DMS 273 (cell line): ENCODE data around the gene FIGN.

Experiments used
- DNase-seq: peaks from one replicate; lab custom pipeline; 2025; ENCODE audit not compliant: unreplicated experiment; lab: John Stamatoyannopoulos, UW

FIGN gene, protein sequence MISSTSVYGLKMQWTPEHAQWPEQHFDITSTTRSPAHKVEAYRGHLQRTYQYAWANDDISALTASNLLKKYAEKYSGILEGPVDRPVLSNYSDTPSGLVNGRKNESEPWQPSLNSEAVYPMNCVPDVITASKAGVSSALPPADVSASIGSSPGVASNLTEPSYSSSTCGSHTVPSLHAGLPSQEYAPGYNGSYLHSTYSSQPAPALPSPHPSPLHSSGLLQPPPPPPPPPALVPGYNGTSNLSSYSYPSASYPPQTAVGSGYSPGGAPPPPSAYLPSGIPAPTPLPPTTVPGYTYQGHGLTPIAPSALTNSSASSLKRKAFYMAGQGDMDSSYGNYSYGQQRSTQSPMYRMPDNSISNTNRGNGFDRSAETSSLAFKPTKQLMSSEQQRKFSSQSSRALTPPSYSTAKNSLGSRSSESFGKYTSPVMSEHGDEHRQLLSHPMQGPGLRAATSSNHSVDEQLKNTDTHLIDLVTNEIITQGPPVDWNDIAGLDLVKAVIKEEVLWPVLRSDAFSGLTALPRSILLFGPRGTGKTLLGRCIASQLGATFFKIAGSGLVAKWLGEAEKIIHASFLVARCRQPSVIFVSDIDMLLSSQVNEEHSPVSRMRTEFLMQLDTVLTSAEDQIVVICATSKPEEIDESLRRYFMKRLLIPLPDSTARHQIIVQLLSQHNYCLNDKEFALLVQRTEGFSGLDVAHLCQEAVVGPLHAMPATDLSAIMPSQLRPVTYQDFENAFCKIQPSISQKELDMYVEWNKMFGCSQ

DNA sequence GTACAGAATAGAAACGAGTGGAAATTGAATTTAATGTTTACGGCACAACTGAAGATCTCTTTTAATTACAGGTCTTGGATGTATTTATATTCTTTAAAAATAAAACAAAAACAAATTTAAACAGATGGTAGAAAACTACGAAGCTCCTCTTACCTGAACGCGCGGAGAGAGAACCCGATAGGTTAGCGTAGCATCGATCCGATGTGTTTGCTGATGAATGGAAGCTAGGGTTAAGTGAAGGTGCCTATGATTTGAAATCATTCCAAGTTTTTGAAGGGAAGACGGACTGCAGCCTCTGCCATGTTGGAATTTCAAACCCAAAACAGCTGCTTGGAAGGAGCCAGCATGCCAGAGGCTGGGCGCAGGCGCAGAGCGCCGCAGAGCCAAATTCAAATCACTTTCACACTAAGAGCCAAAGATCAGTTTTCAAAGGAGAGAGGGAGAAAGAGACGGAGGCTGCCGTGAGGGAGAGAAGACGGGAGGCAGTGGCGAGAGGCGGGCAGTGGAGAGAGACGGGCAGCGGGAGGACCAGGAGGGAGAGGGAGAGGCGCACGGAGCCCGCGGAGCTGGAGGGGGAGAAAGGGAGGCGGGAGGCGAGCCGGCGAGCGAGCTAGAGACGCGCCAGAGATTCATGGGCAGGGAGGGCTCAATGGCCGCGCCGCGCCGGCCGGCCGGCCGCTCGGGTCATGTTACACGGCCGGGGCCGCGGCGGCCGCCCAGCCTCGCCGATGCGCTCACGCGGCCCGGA is at the start of gene FIGN:
FIGN (minus strand) TSS at position 324 of the 748 bp plus-strand sequence. CDS start 1,081 bp downstream, outside the sequence.
- peak; percentile 57 for DNase-seq

DNA sequence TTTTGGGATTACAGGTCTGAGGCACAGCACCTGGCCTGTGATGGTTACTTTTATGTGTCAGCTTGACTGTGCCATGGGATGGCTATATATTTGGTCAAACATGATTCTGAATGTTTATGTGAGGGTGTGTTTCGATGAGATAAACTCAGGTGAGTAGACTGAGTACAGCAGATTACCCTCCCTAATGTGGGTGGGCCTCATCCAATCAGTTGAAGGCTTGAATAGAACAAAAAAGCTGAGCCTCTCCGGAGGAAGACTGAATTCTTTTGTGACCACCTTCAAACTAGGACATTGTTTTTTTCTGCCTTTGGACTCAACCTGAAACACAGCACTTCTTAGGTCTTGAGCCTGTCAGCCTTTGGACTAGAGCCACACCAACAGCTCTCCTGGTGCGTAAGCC is 49.4 kb upstream of the FIGN start:
- no peak for DNase-seq

DNA sequence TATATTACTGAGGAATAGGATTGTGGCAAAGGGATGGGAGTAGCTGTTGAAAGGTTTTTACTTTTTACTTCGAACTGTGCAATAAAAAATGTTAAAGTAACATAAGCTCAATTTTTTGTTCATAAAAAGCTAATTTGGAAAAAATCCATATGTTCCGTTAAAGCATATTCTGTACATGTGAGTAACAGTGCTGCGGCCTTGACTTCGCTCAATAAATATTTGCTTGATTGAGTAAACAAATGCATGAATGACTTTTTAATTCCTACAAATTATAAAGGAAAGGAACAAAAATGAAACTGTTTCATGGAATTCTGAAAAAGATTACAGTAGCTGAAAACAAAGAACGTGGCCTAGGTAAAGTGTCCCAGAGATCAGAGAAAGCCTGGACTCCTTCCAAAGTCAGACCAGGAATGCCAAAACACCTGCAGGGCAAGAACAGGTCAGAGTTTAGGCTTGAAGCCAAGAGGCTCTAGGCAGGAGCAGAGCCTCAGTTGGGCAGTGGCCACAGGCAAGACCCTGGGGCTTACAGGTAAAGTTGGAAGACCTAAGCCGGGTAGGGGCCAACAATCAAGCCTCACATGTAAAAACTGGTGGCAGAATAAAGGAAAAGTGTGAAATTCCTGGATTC is 44.3 kb upstream of the FIGN start:
- DNase-seq, result no peak

DNA sequence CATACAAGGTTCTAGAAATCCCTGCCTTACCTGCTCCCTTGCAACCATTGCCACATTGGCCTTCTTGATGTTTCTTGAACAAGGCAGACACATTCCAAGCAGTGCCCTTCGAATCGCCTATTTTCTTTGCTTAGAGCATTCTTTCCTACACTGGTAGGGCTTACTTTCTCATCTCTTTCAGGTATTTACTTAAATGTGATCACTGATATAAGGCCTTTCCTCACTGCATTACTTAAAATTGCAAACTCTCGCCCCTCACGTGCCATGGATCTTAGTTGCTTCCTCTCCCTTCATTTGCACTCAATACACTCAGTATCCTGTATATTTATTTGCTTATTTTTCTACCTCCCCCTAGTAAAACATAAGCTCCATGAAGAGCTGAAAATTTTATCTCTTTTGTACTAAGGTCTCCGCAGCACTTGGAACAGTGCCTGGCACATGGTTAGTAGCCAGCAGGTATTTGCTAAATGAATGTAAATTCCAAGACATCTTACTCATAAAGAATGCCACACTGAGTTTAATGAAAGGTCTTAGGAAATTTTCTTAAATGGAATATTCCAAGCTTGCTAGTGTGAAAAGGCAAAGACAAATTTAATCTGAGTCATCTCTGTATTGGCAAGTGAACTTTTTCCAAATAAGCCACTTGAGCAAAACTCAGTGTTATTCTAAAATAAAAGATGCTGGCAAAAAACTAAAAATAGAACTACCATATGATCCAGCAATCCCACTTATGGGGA is 42.4 kb upstream of the FIGN start:
- DNase-seq, result no peak

DNA sequence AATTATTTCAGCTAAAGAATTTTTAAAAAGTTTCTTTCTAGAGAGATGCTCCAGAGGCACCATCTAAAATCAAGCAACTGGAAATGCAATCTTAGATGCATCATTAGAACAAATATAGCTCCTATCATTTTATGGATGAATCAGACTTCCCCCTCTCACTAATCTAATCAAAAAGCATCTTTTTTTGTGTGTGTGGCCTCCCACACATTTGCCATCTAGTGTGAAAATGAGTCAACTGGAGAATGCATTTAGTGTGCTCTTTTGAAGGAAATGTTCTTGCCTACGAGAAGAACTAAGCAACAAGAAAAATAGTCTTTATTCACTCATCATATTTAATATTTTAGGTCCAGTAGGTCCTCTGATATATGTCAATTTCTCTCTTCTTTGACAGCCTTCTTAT is 39.5 kb upstream of the FIGN start:
- DNase-seq, result no peak

DNA sequence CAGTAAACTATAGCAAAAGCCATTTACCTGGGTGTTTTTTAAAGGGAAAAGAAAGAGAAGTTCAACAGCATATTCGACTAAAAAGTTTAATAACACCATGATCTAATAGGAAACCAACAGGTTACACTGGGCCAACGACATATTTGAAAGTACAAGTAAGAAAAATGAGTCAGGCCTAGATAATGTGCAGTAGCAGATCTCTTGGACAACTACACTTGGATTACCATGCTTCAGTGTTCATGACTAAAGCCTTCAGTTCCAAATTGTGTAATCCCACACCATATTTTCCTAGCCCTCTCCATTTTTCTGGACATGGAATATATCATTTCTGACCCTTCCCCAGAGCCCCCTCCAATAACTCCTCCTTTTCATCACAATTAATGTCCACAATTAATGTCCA is 39.1 kb upstream of the FIGN start:
- DNase-seq, result no peak

DNA sequence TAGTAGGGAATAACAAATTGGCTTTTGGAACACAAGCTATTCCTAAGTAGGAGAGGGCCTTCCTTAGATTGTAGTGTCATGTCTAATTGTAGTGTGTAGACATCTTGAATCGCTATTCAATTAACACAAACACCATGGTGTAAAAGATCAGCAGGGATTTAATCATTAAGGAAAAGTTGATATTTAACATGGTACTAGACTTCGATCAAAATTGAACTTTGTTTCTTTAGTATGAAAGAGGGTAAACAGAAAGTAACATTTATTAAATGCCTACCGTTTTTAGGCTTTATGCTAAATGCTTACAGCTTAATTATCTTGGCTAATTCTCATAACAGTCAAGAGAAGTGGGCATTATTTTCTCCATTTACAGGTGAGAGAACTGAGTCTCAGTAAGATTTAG is 37.5 kb upstream of the FIGN start:
- no peak for DNase-seq

DNA sequence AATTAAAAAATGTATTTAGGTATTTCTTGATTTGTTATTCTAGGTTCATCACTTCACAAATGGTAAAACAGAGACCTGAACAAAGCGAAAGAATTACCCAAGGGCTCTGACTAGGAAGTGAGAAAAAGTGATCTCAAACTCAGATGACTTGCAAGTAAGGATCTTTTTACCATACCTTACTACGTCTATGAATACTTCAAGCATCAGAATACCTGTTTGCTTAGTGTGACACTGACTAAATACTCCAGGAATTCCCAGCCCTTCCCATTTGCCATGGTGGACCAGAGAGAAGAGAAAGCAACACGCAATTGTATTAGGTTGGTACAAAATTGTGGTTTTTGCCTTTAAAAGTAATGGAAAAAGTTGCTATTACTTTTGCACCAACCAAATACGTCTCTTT is 35.8 kb upstream of the FIGN start:
- no peak for DNase-seq

DNA sequence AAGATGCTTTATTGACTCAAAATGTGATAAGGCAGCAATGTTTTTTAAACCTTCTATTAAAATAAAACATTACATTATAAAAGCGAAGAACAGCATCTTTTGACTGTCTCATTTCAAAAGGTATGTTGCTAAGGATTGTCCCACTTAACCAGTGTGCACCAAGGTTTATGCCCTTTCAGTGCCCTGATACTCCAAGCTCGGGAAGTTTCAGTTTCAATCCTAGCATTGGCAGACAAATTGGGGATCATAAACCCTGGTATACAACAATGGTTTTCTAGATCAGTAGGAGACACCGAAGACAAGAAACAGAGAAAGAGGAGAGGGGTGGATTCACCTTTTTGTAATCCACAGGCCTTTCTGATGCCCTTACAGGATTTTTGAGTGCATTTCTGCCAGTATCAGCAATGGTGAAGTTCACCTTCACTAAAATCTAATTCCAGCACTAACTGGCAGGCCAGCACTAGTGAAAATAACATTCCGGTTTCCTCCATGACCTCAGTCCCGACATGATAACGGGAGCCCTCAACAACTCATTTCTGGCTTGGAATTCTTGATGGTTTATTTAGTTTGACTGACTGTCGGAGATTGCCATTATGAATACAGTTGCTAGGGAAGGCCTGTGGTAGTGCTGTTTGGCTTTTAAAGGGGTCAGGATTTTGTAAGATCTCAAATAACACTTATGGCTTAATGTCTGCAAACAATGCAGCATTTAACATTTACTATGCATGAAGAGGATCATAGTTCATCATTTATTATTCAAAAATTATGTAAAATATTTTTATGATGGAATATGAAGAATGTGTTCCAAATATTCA is 33.3 kb upstream of the FIGN start:
- DNase-seq, result no peak

DNA sequence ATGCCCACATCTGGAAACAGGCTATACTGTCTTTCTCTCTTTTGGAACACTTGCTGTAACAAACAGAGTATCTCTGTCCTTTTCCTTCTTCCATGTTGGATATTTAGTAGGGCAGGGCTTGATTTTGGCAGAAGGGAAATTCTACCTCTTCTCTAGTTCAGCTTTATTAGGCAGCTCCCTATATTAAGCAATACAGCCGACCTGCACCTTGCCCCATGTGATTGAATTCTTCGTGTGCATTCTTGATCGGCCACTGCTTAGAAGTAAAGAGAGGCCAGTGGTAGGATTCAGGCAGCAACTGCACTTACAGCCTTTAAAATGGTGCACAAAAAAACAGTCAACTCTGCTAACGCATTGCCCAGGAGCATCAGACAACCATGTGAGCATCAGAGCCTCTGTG is 31.3 kb upstream of the FIGN start:
- no peak for DNase-seq

DNA sequence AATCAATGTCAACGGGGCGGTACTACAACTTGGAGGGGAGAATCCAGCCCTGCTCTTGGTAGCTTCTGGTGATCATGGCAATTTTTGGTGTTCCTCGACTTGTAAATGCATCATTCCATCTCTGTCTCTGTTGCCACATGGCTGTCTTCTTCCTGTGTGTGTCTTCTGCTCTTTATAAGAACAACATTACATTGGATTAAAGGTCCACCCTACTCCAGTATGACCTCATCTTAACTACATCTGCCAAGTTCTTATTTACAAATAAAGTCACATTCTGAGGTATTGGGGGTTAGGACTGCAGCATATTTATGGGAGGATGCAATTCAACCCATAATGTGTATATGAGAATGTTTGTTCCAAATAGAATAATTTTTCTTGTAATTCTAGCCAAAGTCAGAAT is 28.8 kb upstream of the FIGN start:
- no peak for DNase-seq

DNA sequence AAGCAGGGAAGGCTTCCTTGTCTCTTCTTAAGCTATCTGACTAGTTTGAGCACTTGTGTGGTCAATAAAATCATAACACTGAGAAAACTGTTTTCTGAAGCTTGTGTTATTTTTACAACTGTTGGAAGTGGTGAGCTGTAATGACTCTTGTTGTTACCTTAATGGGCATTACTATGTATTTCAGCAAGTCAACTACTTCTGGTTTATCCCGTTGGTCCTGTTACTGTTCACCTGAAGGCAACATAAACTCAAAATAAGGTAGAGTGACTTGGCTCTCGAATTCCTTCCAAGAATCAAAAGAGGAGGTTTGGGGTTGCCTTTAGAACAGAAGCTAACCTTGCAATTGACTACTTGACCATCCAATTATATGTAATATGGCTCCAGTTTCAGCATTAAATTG is 23.2 kb upstream of the FIGN start:
- no peak for DNase-seq

DNA sequence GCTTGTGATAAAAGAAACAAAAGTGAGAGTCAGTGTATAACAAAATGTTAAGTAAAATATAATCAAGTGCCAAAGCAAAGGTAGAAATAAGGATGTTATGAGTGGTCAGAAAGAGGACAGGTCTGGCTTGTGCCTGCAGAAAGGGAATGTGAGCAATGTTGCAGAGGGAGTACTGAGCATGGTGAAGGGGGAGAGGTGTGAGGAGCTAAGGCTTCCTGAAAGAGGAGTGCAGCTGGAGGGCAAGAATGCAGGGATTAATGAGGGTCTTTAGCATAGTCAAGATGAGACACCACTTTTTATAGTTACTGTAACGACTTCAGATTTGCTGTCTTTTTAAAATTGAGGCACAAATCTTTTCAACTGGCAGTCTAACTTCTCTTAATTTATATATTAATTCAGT is 22.0 kb upstream of the FIGN start:
- no peak for DNase-seq

DNA sequence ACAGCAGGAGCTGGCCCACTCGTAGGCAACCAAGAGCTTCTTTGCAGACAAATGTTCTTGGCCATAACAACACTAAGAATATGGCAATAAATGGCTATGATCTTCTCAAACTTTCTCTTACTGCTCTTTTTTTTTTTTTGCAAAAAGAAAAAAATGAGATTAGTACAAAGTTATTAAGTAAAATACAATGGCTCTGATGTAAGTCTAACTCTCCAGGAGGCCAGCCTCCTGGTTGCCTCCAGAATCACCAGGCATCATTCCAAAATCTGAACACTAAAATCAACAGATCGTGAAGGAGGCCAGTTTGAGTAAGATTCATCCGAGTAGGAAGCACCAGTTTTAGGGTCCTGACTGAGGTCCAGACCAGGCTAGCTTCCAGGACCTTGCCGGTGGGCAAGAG is 20.8 kb upstream of the FIGN start:
- no peak for DNase-seq

DNA sequence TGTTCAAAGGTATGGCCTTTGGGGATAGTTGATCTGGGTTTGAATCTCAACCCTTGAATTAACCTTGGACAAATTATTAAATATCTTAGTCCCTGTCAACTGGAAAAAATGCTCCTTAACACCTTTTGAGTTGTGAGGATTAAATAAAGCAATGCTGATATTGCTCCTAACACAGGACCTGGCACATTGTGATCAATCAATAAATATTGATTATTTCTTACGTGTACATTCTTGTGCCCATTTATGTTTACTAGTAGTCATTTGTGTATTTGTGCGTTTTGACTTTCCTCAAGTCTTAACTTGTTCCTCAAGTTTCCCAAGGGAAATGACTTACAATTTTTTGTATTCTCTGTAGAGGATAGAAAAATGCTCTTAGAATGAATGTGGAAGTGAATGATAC is 19.6 kb upstream of the FIGN start:
- no peak for DNase-seq

DNA sequence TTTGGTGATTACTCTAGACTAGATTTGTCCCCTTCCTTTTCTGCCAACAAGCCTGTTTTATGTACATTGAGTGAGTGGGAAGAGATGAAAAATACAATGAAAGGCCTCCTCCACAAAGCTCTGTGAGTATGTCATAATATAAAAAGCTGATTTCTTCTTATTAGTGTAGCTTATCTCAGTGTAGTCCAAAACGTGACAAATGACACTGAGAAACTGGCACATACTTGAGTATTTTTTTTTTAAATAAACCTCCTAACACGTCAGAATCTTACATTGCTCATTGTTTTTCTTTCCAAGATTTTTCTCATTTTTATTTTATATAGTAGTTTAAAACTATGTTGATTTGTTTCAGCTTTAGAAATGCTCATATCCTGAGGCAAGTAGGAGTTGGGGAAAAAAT is 17.9 kb upstream of the FIGN start:
- no peak for DNase-seq

DNA sequence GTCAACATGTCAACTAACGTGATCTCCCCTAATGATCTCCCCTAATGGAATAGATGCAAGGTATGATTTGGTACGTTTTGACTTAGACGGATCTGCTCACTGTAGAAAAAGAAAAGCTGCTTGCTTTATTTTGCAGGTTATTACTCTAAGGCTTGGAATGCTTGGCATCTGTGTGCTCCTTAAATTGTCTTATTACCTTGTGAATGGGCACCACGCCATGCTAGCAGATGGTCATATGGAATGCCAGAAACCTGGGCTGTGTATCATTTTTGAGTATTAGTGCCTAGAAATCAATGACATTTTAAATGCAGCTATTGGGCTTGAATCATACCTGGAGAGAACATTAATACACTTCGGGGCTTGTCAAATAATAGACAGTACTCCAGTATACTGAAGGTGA is 16.5 kb upstream of the FIGN start:
- no peak for DNase-seq

DNA sequence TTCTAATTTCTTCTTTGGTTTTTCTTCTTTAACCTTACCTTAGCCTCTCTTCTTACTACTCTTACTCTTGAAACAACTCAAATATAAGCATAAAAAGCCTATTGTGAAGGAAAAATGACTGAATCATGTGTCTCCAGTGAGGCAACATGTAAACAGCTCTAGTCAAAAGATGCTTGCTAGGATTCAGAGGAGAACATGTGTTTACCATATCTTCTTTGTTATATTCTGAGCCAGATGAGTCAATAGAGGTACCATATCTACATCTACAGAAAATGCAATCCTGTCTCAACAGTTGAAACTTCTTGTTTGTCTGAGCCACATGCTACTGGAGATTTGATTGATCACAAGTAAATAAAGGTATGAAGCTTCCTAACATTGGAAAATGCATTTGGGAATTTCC is 15.9 kb upstream of the FIGN start:
- no peak for DNase-seq

DNA sequence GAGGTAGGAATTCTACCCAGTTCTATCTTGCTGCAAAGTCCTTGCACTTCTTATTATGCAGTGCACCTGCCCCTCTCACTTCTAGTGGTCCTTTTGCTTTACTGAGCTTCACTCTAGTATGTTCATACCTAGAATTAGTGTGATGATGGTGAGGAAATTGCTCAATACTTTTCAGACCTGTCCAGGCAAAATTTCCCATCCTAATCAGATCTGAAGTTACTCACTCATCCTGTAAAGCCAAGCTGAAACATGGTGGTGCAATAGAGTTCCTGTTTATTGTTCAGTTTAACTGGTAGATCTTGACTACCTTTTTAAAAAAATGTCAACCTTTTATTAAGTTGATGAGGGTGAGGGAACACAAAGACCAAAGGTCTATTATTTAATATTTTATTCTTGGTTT is 12.6 kb upstream of the FIGN start:
- no peak for DNase-seq

DNA sequence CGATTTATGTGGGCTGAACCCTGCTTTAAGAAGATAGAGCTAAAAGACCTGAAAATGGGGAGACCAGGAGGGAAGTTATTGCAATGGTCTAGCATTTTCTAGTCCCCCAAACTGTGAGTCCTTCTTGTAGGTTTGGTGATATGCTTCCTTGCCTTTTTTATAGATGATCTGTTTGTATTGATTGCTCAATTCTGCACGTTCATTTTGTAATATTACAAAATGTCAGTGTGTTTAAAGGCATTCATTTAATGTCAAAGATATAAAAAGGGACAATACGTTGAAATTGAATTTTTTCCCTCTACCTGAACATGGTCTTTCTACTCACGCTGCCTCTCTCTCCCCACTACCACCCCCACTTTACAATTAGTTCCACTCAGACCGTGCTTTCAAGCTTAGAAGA is 5.6 kb upstream of the FIGN start:
- no peak for DNase-seq
